Activated T-cell treated with anti-CD3 and anti-CD28 coated beads, Interleukin-2, amount 50 U/mL, for 1 hour (primary cell): Measurements from ENCODE around the gene ERVH48-1.
"Not testable (repeated sequence)": the region's sequence is repeated elsewhere in the genome, so short reads cannot be mapped to it uniquely, and the experiment has no call there.

Source experiments
- DNase-seq: peaks from one replicate; pipeline ENCODE4 v3.0.0-alpha.2; 2020

The ERVH48-1 gene

GRCh38 chr21:42938606-42938995 is 13.2 kb upstream of the ERVH48-1 start:
- not testable (repeated sequence) for DNase-seq

- no peak for DNase-seq
These were observed 12.7 kb upstream of the ERVH48-1 start for GRCh38 chr21:42937960-42938605.

GRCh38 chr21:42937034-42937940 is 11.9 kb upstream of the ERVH48-1 start:
- not testable (repeated sequence) for DNase-seq

- not testable (repeated sequence) for DNase-seq
These were observed 10.9 kb upstream of the ERVH48-1 start for GRCh38 chr21:42936360-42936759.

- DNase-seq: not testable (repeated sequence)
These were observed 8.5 kb upstream of the ERVH48-1 start for GRCh38 chr21:42933973-42934372.

- DNase-seq: not testable (repeated sequence)
These were observed 7.9 kb upstream of the ERVH48-1 start for GRCh38 chr21:42933137-42933970.

GRCh38 chr21:42932378-42933136 is 7.1 kb upstream of the ERVH48-1 start:
- not testable (repeated sequence) for DNase-seq

- DNase-seq: no peak
These were observed 6.3 kb upstream of the ERVH48-1 start for GRCh38 chr21:42931560-42932235.

- no peak for DNase-seq
These were observed 4.5 kb upstream of the ERVH48-1 start for GRCh38 chr21:42929969-42930368.

GRCh38 chr21:42927474-42928200 is 2.2 kb upstream of the ERVH48-1 start:
- not testable (repeated sequence) for DNase-seq

- DNase-seq: no peak
These were observed 1.0 kb downstream of the ERVH48-1 start for GRCh38 chr21:42924433-42924751.

- DNase-seq: peak; percentile 47
These were observed 1.6 kb downstream of the ERVH48-1 start for GRCh38 chr21:42923553-42924432.

- DNase-seq: no peak
These were observed 2.5 kb downstream of the ERVH48-1 start for GRCh38 chr21:42922918-42923317.

- no peak for DNase-seq
These were observed 3.5 kb downstream of the ERVH48-1 start for GRCh38 chr21:42921927-42922326.

- DNase-seq: no peak
These were observed 7.1 kb downstream of the ERVH48-1 start for GRCh38 chr21:42918291-42918690.

GRCh38 chr21:42913476-42913875 is 12.0 kb downstream of the ERVH48-1 start:
- no peak for DNase-seq

- DNase-seq: not testable (repeated sequence)
These were observed 13.5 kb downstream of the ERVH48-1 start for GRCh38 chr21:42911920-42912319.

GRCh38 chr21:42908484-42908883 is 16.9 kb downstream of the ERVH48-1 start:
- DNase-seq: not testable (repeated sequence)

- no peak for DNase-seq
These were observed 19.2 kb downstream of the ERVH48-1 start for GRCh38 chr21:42906233-42906632.

- no peak for DNase-seq
These were observed 20.2 kb downstream of the ERVH48-1 start for GRCh38 chr21:42905195-42905594.
